Loucy (cell line): Measurements from ENCODE around the gene EFEMP1.

Source experiments
- H2AFZ ChIP-seq: fragments of 200-600 bp; sonication (generic); 2 replicates; pipeline ENCODE4 v1.6.0; 2016; ENCODE audit warnings: antibody characterized with exemption, mild to moderate bottlenecking, low read length, moderate library complexity
- H3F3A ChIP-seq: fragments of 200-600 bp; 2 replicates; pipeline ENCODE4 v1.6.0; 2016; ENCODE audit warnings: antibody characterized with exemption, low read depth, mild to moderate bottlenecking
- H3K27me3 ChIP-seq: fragments of 200-600 bp; sonication (generic); 2 replicates; pipeline ENCODE4 v1.6.1; 2014; ENCODE audit warnings: low read length, mild to moderate bottlenecking; ENCODE audit not compliant: insufficient read depth, poor library complexity, severe bottlenecking
- H3K36me3 ChIP-seq: fragments of 200-600 bp; sonication (generic); 2 replicates; pipeline ENCODE4 v1.6.1; 2016; ENCODE audit warnings: low read length; ENCODE audit not compliant: insufficient read depth
- H3K4me1 ChIP-seq: fragments of 200-600 bp; sonication (generic); 2 replicates; pipeline ENCODE4 v1.5.1; 2014; ENCODE audit warnings: low read length, mild to moderate bottlenecking; ENCODE audit not compliant: insufficient read depth, poor library complexity, severe bottlenecking
- H3K4me2 ChIP-seq: fragments of 200-600 bp; sonication (generic); 2 replicates; pipeline ENCODE4 v1.6.0; 2014; ENCODE audit warnings: antibody characterized with exemption, low read length, low read depth, mild to moderate bottlenecking; ENCODE audit not compliant: poor library complexity, severe bottlenecking
- H3K4me3 ChIP-seq: fragments of 200-600 bp; sonication (generic); 2 replicates; pipeline ENCODE4 v1.5.1; 2014; ENCODE audit warnings: low read length, mild to moderate bottlenecking, mixed read lengths; ENCODE audit not compliant: poor library complexity, severe bottlenecking
- H3K79me2 ChIP-seq: fragments of 200-600 bp; sonication (generic); 2 replicates; pipeline ENCODE4 v1.6.1; 2014; ENCODE audit warnings: low read length; ENCODE audit not compliant: insufficient read depth
- H3K9ac ChIP-seq: fragments of 200-600 bp; sonication (generic); 2 replicates; pipeline ENCODE4 v1.6.0; 2014; ENCODE audit warnings: mild to moderate bottlenecking, low read depth, low read length, moderate library complexity; ENCODE audit not compliant: poor library complexity, severe bottlenecking
- H3K9me2 ChIP-seq: fragments of 200-600 bp; sonication (generic); replicated peaks from 2 replicates; pipeline ENCODE4 v1.6.1; 2016; ENCODE audit warnings: low read depth, low read length, mixed read lengths
- H3K9me3 ChIP-seq: fragments of 200-600 bp; sonication (generic); 2 replicates; pipeline ENCODE4 v1.6.1; 2014; ENCODE audit warnings: mild to moderate bottlenecking, antibody characterized with exemption, low read length, low read depth; ENCODE audit not compliant: insufficient read depth
- H4K20me1 ChIP-seq: fragments of 200-600 bp; sonication (generic); 2 replicates; pipeline ENCODE4 v1.6.0; 2014; ENCODE audit warnings: antibody characterized with exemption, low read length, mild to moderate bottlenecking; ENCODE audit not compliant: insufficient read depth, poor library complexity, severe bottlenecking
- CTCF ChIP-seq: fragments of 200-600 bp; sonication (generic); conservative IDR thresholded peaks from 2 replicates; pipeline ENCODE4 v1.5.1; 2014; ENCODE audit warnings: mild to moderate bottlenecking, antibody characterized with exemption, low read length
- EZH2phosphoT487 ChIP-seq: fragments of 200-600 bp; IDR thresholded peaks from 2 replicates; pipeline ENCODE4 v1.6.1; 2018; ENCODE audit warnings: antibody characterized with exemption, mild to moderate bottlenecking, moderate library complexity, borderline replicate concordance

The EFEMP1 gene

GRCh38 chr2:55887901-55888624 lies 35.5 kb downstream of the EFEMP1 start:
- H3K36me3 ChIP-seq = no peaks in the 10 kb centered on the region
- H3K27me3 ChIP-seq = no peaks in the 10 kb centered on the region
- no peaks in the 10 kb centered on the region for H3K79me2 ChIP-seq
- no peak overlapping the region for H3K4me3 ChIP-seq
- H3F3A ChIP-seq = no peaks in the 10 kb centered on the region
- H3K9me3 ChIP-seq = no peaks in the 10 kb centered on the region
- H3K9ac ChIP-seq = no peak overlapping the region
- peaks cover 12% of the 10 kb centered on the region for H3K4me1 ChIP-seq
- no peaks in the 10 kb centered on the region for H4K20me1 ChIP-seq
- H3K9me2 ChIP-seq = no peaks in the 10 kb centered on the region
- H3K4me2 ChIP-seq = no peak overlapping the region
- no peak overlapping the region for H2AFZ ChIP-seq
- TF ChIP-seq EZH2phosphoT487 (no peak), CTCF (no peak)

- Histone ChIP-seq H3K4me3 (no peak overlapping the region), H2AFZ (no peak overlapping the region), H3K9ac (no peak overlapping the region), H4K20me1 (no peaks in the 10 kb centered on the region), H3K4me1 (peaks cover 14% of the 10 kb centered on the region), H3K36me3 (no peaks in the 10 kb centered on the region), H3K9me2 (no peaks in the 10 kb centered on the region), H3F3A (no peaks in the 10 kb centered on the region), H3K9me3 (no peaks in the 10 kb centered on the region), H3K4me2 (no peak overlapping the region), H3K27me3 (no peaks in the 10 kb centered on the region), H3K79me2 (no peaks in the 10 kb centered on the region)
- TF ChIP-seq EZH2phosphoT487 (no peak), CTCF (no peak)
Measured at GRCh38 chr2:55887351-55887750, 36.2 kb downstream of the EFEMP1 start.

GRCh38 chr2:55885944-55886281 lies 37.7 kb downstream of the EFEMP1 start:
- Histone ChIP-seq H3K9me2 (no peaks in the 10 kb centered on the region), H3F3A (no peaks in the 10 kb centered on the region), H3K4me2 (no peak overlapping the region), H3K79me2 (no peaks in the 10 kb centered on the region), H3K4me1 (peaks cover 14% of the 10 kb centered on the region), H3K4me3 (no peak overlapping the region), H2AFZ (no peak overlapping the region), H4K20me1 (no peaks in the 10 kb centered on the region), H3K9me3 (no peaks in the 10 kb centered on the region), H3K36me3 (no peaks in the 10 kb centered on the region), H3K27me3 (no peaks in the 10 kb centered on the region), H3K9ac (no peak overlapping the region)
- TF ChIP-seq CTCF = no peak
